Adrenal gland (tissue), 5 donors: Measurements from ENCODE around the gene DDX59.

Experiments
- CTCF ChIP-seq, 6 experiments: fragments of 450-650 bp in 4 of 6; fragments of 200-600 bp in 2 of 6; sonication (generic) in 1 of 6; IDR thresholded peaks; 1 replicate in 5 of 6; 2 replicates in 1 of 6; pipeline versions ENCODE4 v1.5.1 to v1.8.0; 2016 to 2021; ENCODE audit warnings: antibody characterized with exemption in 6 of 6, mild to moderate bottlenecking in 2 of 6, moderate library complexity in 1 of 6
- POLR2A ChIP-seq, 2 donors: fragments of 450-650 bp; IDR thresholded peaks; one replicate each; pipeline ENCODE4 v1.6.1; 2017; ENCODE audit warnings: antibody characterized with exemption in 2 of 2, mild to moderate bottlenecking in 2 of 2, moderate library complexity in 1 of 2
- donor health status: DM: no; HTN: no; CAD: no.

- TF ChIP-seq CTCF (IDR thresholded peaks at IDR 0.05) (no peak), POLR2A (IDR thresholded peaks at IDR 0.05) (no peak)
These were observed 28.7 kb downstream of the DDX59 start for GRCh38 chr1:200640963-200641401.
